Uterus (tissue), 2 donors: ENCODE data around the gene KIRREL3.

Experiments used
- POLR2A ChIP-seq, 2 donors: fragments of 450-650 bp; IDR thresholded peaks; one replicate each; pipeline ENCODE4 v1.6.1; 2016; ENCODE audit warnings: antibody characterized with exemption in 2 of 2, mild to moderate bottlenecking in 1 of 2, moderate library complexity in 1 of 2
- TF ChIP-seq, protein P1 (sequence below), 4 experiments: fragments of 200-600 bp in 2 of 4; fragments of 450-650 bp in 2 of 4; sonication (generic) in 2 of 4; IDR thresholded peaks; one replicate each; pipeline ENCODE4 v1.5.1; 2016 to 2019; ENCODE audit warnings: antibody characterized with exemption in 4 of 4, mild to moderate bottlenecking in 2 of 4, moderate library complexity in 1 of 4

DNA sequence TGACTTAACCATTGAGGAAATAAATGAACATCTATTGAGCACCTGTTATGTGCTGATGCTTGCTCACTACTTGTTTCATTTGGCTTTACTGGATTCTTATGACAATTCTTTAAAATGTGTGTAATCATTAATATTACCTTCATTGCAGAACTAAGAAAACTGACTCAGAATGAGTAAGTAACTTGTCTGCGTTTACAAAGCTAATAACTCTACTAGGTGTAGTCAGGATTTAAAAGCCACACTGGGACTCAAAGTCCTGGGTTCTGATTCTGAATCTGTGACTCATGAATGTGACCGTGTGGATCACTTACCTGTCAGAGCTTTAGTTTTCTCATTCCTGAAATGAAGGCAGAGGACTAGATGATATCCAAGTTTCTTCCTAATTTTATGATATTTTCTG is 23.4 kb upstream of the KIRREL3 start:
- TF ChIP-seq, protein P1, sequence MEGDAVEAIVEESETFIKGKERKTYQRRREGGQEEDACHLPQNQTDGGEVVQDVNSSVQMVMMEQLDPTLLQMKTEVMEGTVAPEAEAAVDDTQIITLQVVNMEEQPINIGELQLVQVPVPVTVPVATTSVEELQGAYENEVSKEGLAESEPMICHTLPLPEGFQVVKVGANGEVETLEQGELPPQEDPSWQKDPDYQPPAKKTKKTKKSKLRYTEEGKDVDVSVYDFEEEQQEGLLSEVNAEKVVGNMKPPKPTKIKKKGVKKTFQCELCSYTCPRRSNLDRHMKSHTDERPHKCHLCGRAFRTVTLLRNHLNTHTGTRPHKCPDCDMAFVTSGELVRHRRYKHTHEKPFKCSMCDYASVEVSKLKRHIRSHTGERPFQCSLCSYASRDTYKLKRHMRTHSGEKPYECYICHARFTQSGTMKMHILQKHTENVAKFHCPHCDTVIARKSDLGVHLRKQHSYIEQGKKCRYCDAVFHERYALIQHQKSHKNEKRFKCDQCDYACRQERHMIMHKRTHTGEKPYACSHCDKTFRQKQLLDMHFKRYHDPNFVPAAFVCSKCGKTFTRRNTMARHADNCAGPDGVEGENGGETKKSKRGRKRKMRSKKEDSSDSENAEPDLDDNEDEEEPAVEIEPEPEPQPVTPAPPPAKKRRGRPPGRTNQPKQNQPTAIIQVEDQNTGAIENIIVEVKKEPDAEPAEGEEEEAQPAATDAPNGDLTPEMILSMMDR (IDR thresholded peaks at IDR 0.05), result no peak
- no peak for TF ChIP-seq POLR2A (IDR thresholded peaks at IDR 0.05)
